B cell (primary cell): ENCODE data around the gene GSTM3.
A peak's percentile ranks its signal among the peaks of the same experiment; 100 is the strongest.

Experiments
- CTCF ChIP-seq: fragments of 200-600 bp; IDR thresholded peaks from one replicate; pipeline ENCODE4 v1.8.0; 2022; ENCODE audit warnings: antibody characterized with exemption, mild to moderate bottlenecking
- EZH2 ChIP-seq: IDR thresholded peaks from 2 replicates; pipeline ENCODE4 v1.6.1; 2012; ENCODE audit warnings: borderline replicate concordance, low read depth, mild to moderate bottlenecking, moderate library complexity, low read length; ENCODE audit not compliant: insufficient read depth, poor library complexity, severe bottlenecking

- TF ChIP-seq CTCF: peak; percentile 20
- TF ChIP-seq EZH2: no peak
Measured at GRCh38 chr1:109687641-109688499, 53.0 kb downstream of the GSTM3 start, which contains the start of gene GSTM1.
